Keratinocyte (primary cell): Measurements from ENCODE around the gene PUM1. TPM values are rescaled to one million over a fixed set of nuclear protein-coding genes. Genes with fewer than 3 reads are reported as not detected.

Source experiments
- DNase-seq: peaks from one replicate; pipeline ENCODE4 v3.0.0-alpha.2; 2011; ENCODE audit warnings: low read depth, missing footprints, low spot score
- FAIRE-seq: peaks from 2 replicates; lab custom pipeline; 2011; peaks lifted over from hg19 to GRCh38; lab: Jason Lieb, UNC
- H2AFZ ChIP-seq: 2 replicates; pipeline ENCODE4 v1.6.0; 2012; ENCODE audit warnings: low read length, control low read depth, inconsistent platforms; ENCODE audit not compliant: control insufficient read depth
- H3K27ac ChIP-seq: 2 replicates; pipeline ENCODE4 v1.5.1; 2011; ENCODE audit warnings: low read length; ENCODE audit not compliant: control insufficient read depth, insufficient read depth
- H3K27me3 ChIP-seq: 3 replicates; pipeline ENCODE4 v1.6.0; 2011; ENCODE audit warnings: low read length; ENCODE audit not compliant: control insufficient read depth, insufficient read depth; ENCODE audit errors: extremely low read depth
- H3K36me3 ChIP-seq, 2 experiments: 2 replicates in 1 of 2; 3 replicates in 1 of 2; pipeline ENCODE4 v1.5.1; 2011; ENCODE audit warnings: low read length in 2 of 2, mild to moderate bottlenecking in 1 of 2; ENCODE audit not compliant: control insufficient read depth in 2 of 2, insufficient read depth in 2 of 2; ENCODE audit errors: extremely low read depth in 1 of 2
- H3K4me1 ChIP-seq: 3 replicates; pipeline ENCODE4 v1.5.1; 2011; ENCODE audit warnings: low read length; ENCODE audit not compliant: control insufficient read depth, insufficient read depth; ENCODE audit errors: extremely low read depth
- H3K4me2 ChIP-seq: 3 replicates; pipeline ENCODE4 v1.6.0; 2011; ENCODE audit warnings: low read depth, low read length; ENCODE audit not compliant: control insufficient read depth, insufficient read depth; ENCODE audit errors: extremely low read depth
- H3K4me3 ChIP-seq, 3 experiments: fragments of 200-600 bp in 1 of 3; sonication (generic) in 1 of 3; 2 replicates in 2 of 3; 3 replicates in 1 of 3; pipeline ENCODE4 v1.5.1; 2011 to 2016; ENCODE audit warnings: low read length in 3 of 3, mild to moderate bottlenecking in 3 of 3, control low read depth in 2 of 3, inconsistent platforms in 1 of 3, low read depth in 1 of 3, mixed read lengths in 1 of 3, mixed run types in 1 of 3, moderate library complexity in 1 of 3; ENCODE audit not compliant: control insufficient read depth in 2 of 3, insufficient read depth in 2 of 3; ENCODE audit errors: extremely low read depth in 1 of 3
- H3K79me2 ChIP-seq: 2 replicates; pipeline ENCODE4 v1.6.0; 2012; ENCODE audit warnings: low read length; ENCODE audit not compliant: control insufficient read depth, insufficient read depth
- H3K9ac ChIP-seq: 3 replicates; pipeline ENCODE4 v1.6.0; 2011; ENCODE audit warnings: low read length; ENCODE audit not compliant: control insufficient read depth, insufficient read depth; ENCODE audit errors: extremely low read depth
- H3K9me1 ChIP-seq: 3 replicates; pipeline ENCODE4 v1.6.0; 2011; ENCODE audit warnings: low read length; ENCODE audit not compliant: control insufficient read depth, insufficient read depth; ENCODE audit errors: extremely low read depth
- H3K9me3 ChIP-seq: 2 replicates; pipeline ENCODE4 v1.5.1; 2012; ENCODE audit warnings: low read depth, low read length; ENCODE audit not compliant: control insufficient read depth
- H4K20me1 ChIP-seq: 3 replicates; pipeline ENCODE4 v1.6.0; 2011; ENCODE audit warnings: low read length; ENCODE audit not compliant: control insufficient read depth, insufficient read depth; ENCODE audit errors: extremely low read depth
- CTCF ChIP-seq, 3 experiments: IDR thresholded peaks in 1 of 3; conservative IDR thresholded peaks in 1 of 3; optimal IDR thresholded peaks in 1 of 3; 2 replicates in 2 of 3; 3 replicates in 1 of 3; pipeline versions ENCODE3 to v1.5.1; 2011; ENCODE audit warnings: low read length in 3 of 3, mild to moderate bottlenecking in 3 of 3, moderate library complexity in 2 of 3, control low read depth in 1 of 3, inconsistent platforms in 1 of 3; ENCODE audit not compliant: insufficient read depth in 2 of 3; ENCODE audit errors: extremely low read depth in 1 of 3
- EZH2 ChIP-seq: IDR thresholded peaks from one replicate; pipeline ENCODE4 v1.6.1; 2012; ENCODE audit warnings: inconsistent platforms, mild to moderate bottlenecking, low read length, moderate library complexity
- dilution Hi-C: fragments of 300-500 bp; cut with MboI; formaldehyde crosslinking; loops from one replicate; pipeline ENCODE4 v1.7.0; 2020; ENCODE audit warnings: low sequenced_read_pairs; ENCODE audit not compliant: extremely low pct_ligation_motif_present
- polyA plus RNA-seq, 5 experiments: library from polyadenylated mRNA; depleted of rRNA in 3 of 5; stranded (reverse) in 3 of 5; stranded (forward) in 1 of 5; unstranded in 1 of 5; fragments of >200 nt; gene quantifications; 1 replicate in 1 of 5; 2 replicates in 3 of 5; 3 replicates in 1 of 5; pipeline versions ENCODE4 v1.2.1 to v1.2.3, GENCODE V29; 2011 to 2012; ENCODE audit warnings: missing spikeins in 2 of 5, low read depth in 1 of 5, low replicate concordance in 1 of 5

The PUM1 gene
- polyA plus RNA-seq, 1 donor (not counting 4 experiments of a cell fraction or from before 2014, with no cell fraction given), result 68.6 TPM

GRCh38 chr1:31043631-31044030, 21.9 kb downstream of the PUM1 start:
- no peaks in the 10 kb centered on the region for H3K9me1 ChIP-seq
- H3K27me3 ChIP-seq, result no peaks in the 10 kb centered on the region
- no peak for TF ChIP-seq EZH2
- TF ChIP-seq CTCF (optimal IDR thresholded peaks at IDR 0.05 in 1 of 3, IDR thresholded peaks at IDR 0.05 in 1 of 3, conservative IDR thresholded peaks at IDR 0.05 in 1 of 3; ENCODE audit: extremely low read depth in 1 of 3, insufficient read depth in 2 of 3, low read length in 3 of 3), result no peak
- H3K79me2 ChIP-seq, result peaks cover 93% of the 10 kb centered on the region
- no peak overlapping the region for H3K27ac ChIP-seq
- DNase-seq (no peak), FAIRE-seq (no peak)
- H3K9me3 ChIP-seq, result no peaks in the 10 kb centered on the region
- peaks cover 1 to 22% of the 10 kb centered on the region in 2 experiments for H3K36me3 ChIP-seq
- no peak overlapping the region for H3K4me2 ChIP-seq
- no peak overlapping the region for H2AFZ ChIP-seq
- H3K9ac ChIP-seq, result no peak overlapping the region
- H3K4me3 ChIP-seq, result no peak overlapping the region
- dilution Hi-C loops, result no loop called here
- H4K20me1 ChIP-seq, result peaks cover 37% of the 10 kb centered on the region
- H3K4me1 ChIP-seq, result peaks cover 11% of the 10 kb centered on the region

GRCh38 chr1:31042656-31043055, 22.9 kb downstream of the PUM1 start:
- H3K27ac ChIP-seq, result no peak overlapping the region
- no peak for DNase-seq
- dilution Hi-C loops, result no loop called here
- peaks cover 18% of the 10 kb centered on the region for H3K4me1 ChIP-seq
- peaks cover 98% of the 10 kb centered on the region for H3K79me2 ChIP-seq
- no peaks in the 10 kb centered on the region for H3K9me1 ChIP-seq
- no peak overlapping the region for H3K9ac ChIP-seq
- TF ChIP-seq CTCF (optimal IDR thresholded peaks at IDR 0.05 in 1 of 3, IDR thresholded peaks at IDR 0.05 in 1 of 3, conservative IDR thresholded peaks at IDR 0.05 in 1 of 3; ENCODE audit: extremely low read depth in 1 of 3, insufficient read depth in 2 of 3, low read length in 3 of 3) (no peak), EZH2 (no peak)
- H3K4me3 ChIP-seq, result no peak overlapping the region
- no peak for FAIRE-seq
- H2AFZ ChIP-seq, result no peak overlapping the region
- no peaks in the 10 kb centered on the region for H3K9me3 ChIP-seq
- peaks cover 36% of the 10 kb centered on the region for H4K20me1 ChIP-seq
- H3K36me3 ChIP-seq, result peaks cover 1 to 22% of the 10 kb centered on the region in 2 experiments
- H3K27me3 ChIP-seq, result no peaks in the 10 kb centered on the region
- H3K4me2 ChIP-seq, result peak overlapping the region; percentile 14
